ENCODE results near the gene TMEM26. TPM values are rescaled to one million over a fixed set of nuclear protein-coding genes. Genes with fewer than 3 reads are reported as not detected.
"Not testable (repeated sequence)": the region's sequence is repeated elsewhere in the genome, so short reads cannot be mapped to it uniquely, and the experiment has no call there.

TMEM26 gene
- total RNA-seq, 2 experiments from 2014 or later = not detected

DNA sequence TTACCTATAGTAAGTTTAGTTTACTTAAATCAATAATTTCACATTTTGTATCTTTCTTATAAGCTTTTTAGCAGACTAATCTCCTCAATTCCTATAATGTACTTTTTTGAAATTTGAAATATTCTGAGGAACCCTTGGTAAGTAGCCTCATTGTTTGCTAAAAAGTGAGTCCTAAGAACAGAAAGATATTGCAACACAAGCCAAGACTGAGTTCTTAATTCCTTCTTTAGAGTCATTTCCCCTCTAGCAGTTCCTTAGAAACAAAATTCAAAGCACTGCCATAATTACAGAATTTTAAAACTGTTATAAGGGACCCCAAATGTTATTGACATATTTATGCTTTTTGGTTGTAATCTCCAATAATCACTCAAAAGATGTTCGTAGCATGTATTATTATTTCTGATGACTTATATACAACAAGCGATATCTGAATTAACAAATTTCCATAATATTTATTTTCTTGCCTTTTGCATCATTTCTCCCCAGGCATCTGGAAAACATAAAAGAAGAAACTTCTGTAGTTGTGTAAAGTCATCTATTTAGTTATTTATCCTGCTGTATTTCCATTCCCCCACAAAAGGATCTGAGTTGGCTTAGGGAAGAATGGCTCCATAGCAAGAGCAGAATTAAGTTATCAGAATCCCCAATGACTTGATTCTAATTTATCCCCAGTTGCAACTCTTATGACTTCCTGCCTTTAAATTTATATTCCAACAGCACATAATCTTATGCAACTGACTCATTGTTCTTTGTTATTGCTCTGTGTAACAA, 67.8 kb downstream of the TMEM26 start:
- H3K4me3 Mint-ChIP-seq = no peak overlapping the region
- H3K4me1 Mint-ChIP-seq (ENCODE audit: low read depth) = no peaks in the 10 kb centered on the region
- no peaks in the 10 kb centered on the region for H3K36me3 Mint-ChIP-seq (ENCODE audit: low read depth)
- intact Hi-C loops (cut with micrococcal nuclease) = no loop called here
- peaks cover 2% of the 10 kb centered on the region for H3K27me3 Mint-ChIP-seq (ENCODE audit: low read depth)
- CTCF ChIA-PET = no interaction called here
- H3K9me3 Mint-ChIP-seq = no peaks in the 10 kb centered on the region
- no peak for DNase-seq
- H3K27ac Mint-ChIP-seq = no peak overlapping the region

GRCh38 chr10:61381153-61381552, 72.0 kb downstream of the TMEM26 start:
- H3K27me3 Mint-ChIP-seq (ENCODE audit: low read depth); intact Hi-C loops (cut with micrococcal nuclease); H3K27ac Mint-ChIP-seq; H3K4me1 Mint-ChIP-seq (ENCODE audit: low read depth); H3K9me3 Mint-ChIP-seq; DNase-seq; H3K36me3 Mint-ChIP-seq (ENCODE audit: low read depth); CTCF ChIA-PET; H3K4me3 Mint-ChIP-seq: not testable (repeated sequence)

DNA sequence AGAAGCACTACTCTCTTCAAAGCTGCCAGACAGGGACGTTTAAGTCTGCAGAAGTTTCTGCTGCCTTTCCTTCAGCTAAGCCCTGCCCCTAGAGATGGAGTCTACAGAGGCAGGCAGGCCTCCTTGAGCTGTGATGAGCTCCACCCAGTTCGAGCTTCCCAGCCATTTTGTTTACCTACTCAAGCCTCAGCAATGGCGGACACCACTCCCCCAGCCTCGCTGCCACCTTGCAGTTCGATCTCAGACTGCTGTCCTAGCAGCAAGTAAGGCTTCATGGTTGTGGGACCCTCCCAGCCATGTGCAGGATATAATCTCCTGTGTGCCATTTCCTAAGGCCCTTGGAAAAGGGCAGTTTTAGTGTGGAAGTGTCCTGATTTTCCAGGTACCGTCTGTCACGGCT, 74.3 kb downstream of the TMEM26 start:
- peaks cover 4% of the 10 kb centered on the region for H3K27me3 Mint-ChIP-seq (ENCODE audit: low read depth)
- DNase-seq = no peak
- no peak overlapping the region for H3K27ac Mint-ChIP-seq
- CTCF ChIA-PET = no interaction called here
- peaks cover 3% of the 10 kb centered on the region for H3K9me3 Mint-ChIP-seq
- no peak overlapping the region for H3K4me3 Mint-ChIP-seq
- intact Hi-C loops (cut with micrococcal nuclease) = no loop called here
- no peaks in the 10 kb centered on the region for H3K4me1 Mint-ChIP-seq (ENCODE audit: low read depth)
- no peaks in the 10 kb centered on the region for H3K36me3 Mint-ChIP-seq (ENCODE audit: low read depth)

- H3K27me3 Mint-ChIP-seq (ENCODE audit: low read depth) = peaks cover 4% of the 10 kb centered on the region
- CTCF ChIA-PET = interaction anchor here (0.9 kb wide), 1 partner anchor 230 kb away, joined by 4 read pairs; no protein-coding TSS in a partner anchor
- no peaks in the 10 kb centered on the region for H3K4me1 Mint-ChIP-seq (ENCODE audit: low read depth)
- no peak overlapping the region for H3K27ac Mint-ChIP-seq
- no peaks in the 10 kb centered on the region for H3K36me3 Mint-ChIP-seq (ENCODE audit: low read depth)
- DNase-seq = no peak
- peaks cover 3% of the 10 kb centered on the region for H3K9me3 Mint-ChIP-seq
- H3K4me3 Mint-ChIP-seq = no peak overlapping the region
- intact Hi-C loops (cut with micrococcal nuclease) = no loop called here
These were observed 76.2 kb downstream of the TMEM26 start for GRCh38 chr10:61376908-61377368.

GRCh38 chr10:61376377-61376776, 76.8 kb downstream of the TMEM26 start:
- intact Hi-C loops (cut with micrococcal nuclease) = no loop called here
- CTCF ChIA-PET = interaction anchor here (0.9 kb wide), 1 partner anchor 231 kb away, joined by 4 read pairs; no protein-coding TSS in a partner anchor

DNA sequence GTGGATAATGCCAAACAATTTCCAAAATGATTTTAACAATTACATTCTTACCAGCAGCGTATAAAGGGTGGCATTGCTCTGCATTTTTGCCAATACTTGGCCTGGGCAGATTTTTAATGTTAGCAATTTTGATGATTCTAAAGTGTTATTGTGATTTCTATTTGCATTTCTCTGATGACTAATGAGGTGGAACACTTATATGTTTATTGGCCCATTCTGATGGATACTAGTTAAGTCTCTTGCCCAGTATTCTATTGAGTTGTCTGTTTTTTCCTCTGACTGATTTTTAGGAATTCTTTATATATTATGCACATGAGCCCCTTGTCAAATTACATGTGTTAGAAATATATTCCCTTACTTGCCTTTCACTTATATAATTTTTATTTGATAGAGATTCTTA, 86.8 kb downstream of the TMEM26 start:
- CTCF ChIA-PET = no interaction called here

More at GRCh38 chr10:61376377-61376776, 76.8 kb downstream of the TMEM26 start:
- Mint-ChIP-seq H3K27ac (no peak overlapping the region), H3K36me3 (ENCODE audit: low read depth) (no peaks in the 10 kb centered on the region), H3K27me3 (ENCODE audit: low read depth) (peaks cover 4% of the 10 kb centered on the region), H3K9me3 (peaks cover 3% of the 10 kb centered on the region), H3K4me3 (no peak overlapping the region), H3K4me1 (ENCODE audit: low read depth) (no peaks in the 10 kb centered on the region)
- no peak for DNase-seq

DNA sequence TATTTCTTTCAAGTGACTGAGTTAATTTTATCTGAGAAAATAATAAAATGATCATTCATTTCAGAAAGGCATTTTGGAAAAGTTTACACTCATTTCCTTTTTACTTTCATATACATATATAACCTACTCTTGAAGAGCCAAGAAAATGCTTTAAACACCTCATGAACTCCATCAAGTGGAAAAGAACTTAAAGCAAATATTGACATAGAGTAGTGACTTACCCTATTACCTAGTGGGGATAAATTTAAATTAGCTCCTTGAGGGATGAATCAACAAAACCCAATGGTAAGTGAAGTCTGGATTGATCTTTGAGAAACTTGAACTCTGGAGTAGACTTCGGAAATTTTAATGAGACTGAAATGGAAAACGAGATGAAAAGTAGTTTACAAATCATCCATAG, 88.6 kb downstream of the TMEM26 start:
- Mint-ChIP-seq H3K27ac (no peak overlapping the region), H3K36me3 (ENCODE audit: low read depth) (no peaks in the 10 kb centered on the region), H3K4me1 (ENCODE audit: low read depth) (no peaks in the 10 kb centered on the region), H3K27me3 (ENCODE audit: low read depth) (no peaks in the 10 kb centered on the region), H3K9me3 (no peaks in the 10 kb centered on the region), H3K4me3 (no peak overlapping the region)
- CTCF ChIA-PET = no interaction called here
- intact Hi-C loops (cut with micrococcal nuclease) = no loop called here
- no peak for DNase-seq

More for the DNA sequence above, 86.8 kb downstream of the TMEM26 start:
- intact Hi-C loops (cut with micrococcal nuclease) = no loop called here
- Mint-ChIP-seq H3K27ac (no peak overlapping the region), H3K4me3 (no peak overlapping the region), H3K4me1 (ENCODE audit: low read depth) (no peaks in the 10 kb centered on the region), H3K36me3 (ENCODE audit: low read depth) (no peaks in the 10 kb centered on the region), H3K27me3 (ENCODE audit: low read depth) (no peaks in the 10 kb centered on the region), H3K9me3 (no peaks in the 10 kb centered on the region)
- no peak for DNase-seq

- no peaks in the 10 kb centered on the region for H3K4me1 Mint-ChIP-seq (ENCODE audit: low read depth)
- no peak overlapping the region for H3K4me3 Mint-ChIP-seq
- H3K27ac Mint-ChIP-seq = no peak overlapping the region
- no peaks in the 10 kb centered on the region for H3K27me3 Mint-ChIP-seq (ENCODE audit: low read depth)
- intact Hi-C loops (cut with micrococcal nuclease) = no loop called here
- CTCF ChIA-PET = no interaction called here
- no peak for DNase-seq
- no peaks in the 10 kb centered on the region for H3K36me3 Mint-ChIP-seq (ENCODE audit: low read depth)
- H3K9me3 Mint-ChIP-seq = no peaks in the 10 kb centered on the region
These were observed 90.2 kb downstream of the TMEM26 start for GRCh38 chr10:61363006-61363405.

DNA sequence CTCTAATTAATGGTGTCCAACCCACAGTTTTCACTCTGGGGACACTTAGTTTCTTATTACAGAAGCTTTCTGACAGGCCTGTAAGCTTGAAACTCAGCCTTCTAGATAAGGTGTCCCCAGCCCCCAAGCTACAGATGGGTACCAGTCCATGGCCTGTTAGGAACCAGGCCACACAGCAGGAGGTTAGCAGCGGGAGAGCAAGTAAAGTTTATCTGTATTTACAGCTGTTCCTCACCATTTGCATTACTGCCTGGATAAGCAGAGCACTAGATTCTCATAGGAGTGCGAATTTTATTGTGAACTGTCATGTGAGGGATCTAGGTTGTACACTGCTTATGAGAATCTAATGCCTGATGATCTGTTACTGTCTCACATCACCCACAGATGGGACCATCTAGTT, 93.7 kb downstream of the TMEM26 start:
- Mint-ChIP-seq H3K4me1 (ENCODE audit: low read depth) (no peaks in the 10 kb centered on the region), H3K4me3 (no peak overlapping the region), H3K9me3 (no peaks in the 10 kb centered on the region), H3K27ac (no peak overlapping the region), H3K27me3 (ENCODE audit: low read depth) (no peaks in the 10 kb centered on the region), H3K36me3 (ENCODE audit: low read depth) (no peaks in the 10 kb centered on the region)
- intact Hi-C loops (cut with micrococcal nuclease) = no loop called here
- DNase-seq = no peak
- CTCF ChIA-PET = no interaction called here

- Mint-ChIP-seq H3K27ac (no peak overlapping the region), H3K27me3 (ENCODE audit: low read depth) (no peaks in the 10 kb centered on the region), H3K4me1 (ENCODE audit: low read depth) (no peaks in the 10 kb centered on the region), H3K9me3 (no peaks in the 10 kb centered on the region), H3K36me3 (ENCODE audit: low read depth) (no peaks in the 10 kb centered on the region), H3K4me3 (no peak overlapping the region)
- intact Hi-C loops (cut with micrococcal nuclease) = no loop called here
- CTCF ChIA-PET = no interaction called here
- no peak for DNase-seq
These were observed 95.5 kb downstream of the TMEM26 start for GRCh38 chr10:61357687-61358086.

Other genes with a start within 250 kb of the TMEM26 start
- gene CABCOCO1, start 209.5 kb upstream of the TMEM26 start, total RNA-seq = not detected

Measured in activated naive CD4-positive, alpha-beta T cell treated with anti-CD3 and anti-CD28 coated beads for 36 hours (primary cell).